ENCODE measurements around the gene SULF2.

The SULF2 gene

DNA sequence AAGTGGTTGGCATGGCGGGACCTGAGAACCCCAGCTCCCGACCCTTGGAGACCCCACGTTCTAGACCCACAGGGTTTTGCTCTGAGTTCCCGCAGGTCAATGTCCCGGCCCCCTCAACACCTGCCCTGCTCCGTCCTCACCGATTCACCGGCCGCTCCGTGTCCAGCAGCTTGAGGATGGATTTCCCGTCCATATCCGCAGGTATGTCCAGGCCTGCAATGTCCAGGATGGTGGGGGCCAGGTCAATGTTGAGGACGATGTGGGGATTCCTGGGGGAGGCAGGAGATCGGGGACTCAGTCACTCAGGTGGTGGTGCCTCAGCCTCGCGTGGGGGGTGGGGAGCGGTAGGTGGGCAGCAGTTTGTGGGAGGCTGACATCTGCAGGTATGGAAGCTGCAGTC, 106.7 kb downstream of the SULF2 start:
- CTCF ChIA-PET: interaction anchor here (0.6 to 1.9 kb wide), 4 partner anchors 20 to 942 kb away, joined by 3 to 13 read pairs (median 4); no protein-coding TSS in a partner anchor
- TF ChIP-seq FOXA1 (IDR thresholded peaks at IDR 0.05): no peak
- TF ChIP-seq ARNT (IDR thresholded peaks at IDR 0.05): no peak
- no peak for TF ChIP-seq ELF4 (IDR thresholded peaks at IDR 0.05)
- no peak for TF ChIP-seq FOXM1 (IDR thresholded peaks at IDR 0.05; ENCODE audit: borderline replicate concordance)
- no peak for TF ChIP-seq HDGF (IDR thresholded peaks at IDR 0.05; ENCODE audit: borderline replicate concordance)
- TF ChIP-seq, protein P1, sequence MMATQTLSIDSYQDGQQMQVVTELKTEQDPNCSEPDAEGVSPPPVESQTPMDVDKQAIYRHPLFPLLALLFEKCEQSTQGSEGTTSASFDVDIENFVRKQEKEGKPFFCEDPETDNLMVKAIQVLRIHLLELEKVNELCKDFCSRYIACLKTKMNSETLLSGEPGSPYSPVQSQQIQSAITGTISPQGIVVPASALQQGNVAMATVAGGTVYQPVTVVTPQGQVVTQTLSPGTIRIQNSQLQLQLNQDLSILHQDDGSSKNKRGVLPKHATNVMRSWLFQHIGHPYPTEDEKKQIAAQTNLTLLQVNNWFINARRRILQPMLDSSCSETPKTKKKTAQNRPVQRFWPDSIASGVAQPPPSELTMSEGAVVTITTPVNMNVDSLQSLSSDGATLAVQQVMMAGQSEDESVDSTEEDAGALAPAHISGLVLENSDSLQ (IDR thresholded peaks at IDR 0.05): no peak
- TF ChIP-seq FOXK2 (IDR thresholded peaks at IDR 0.05): no peak
- TF ChIP-seq CTBP1 (IDR thresholded peaks at IDR 0.05; ENCODE audit: borderline replicate concordance): no peak
- TF ChIP-seq NFRKB (IDR thresholded peaks at IDR 0.05): no peak
- no peak for TF ChIP-seq TARDBP (IDR thresholded peaks at IDR 0.05)
- no peak for TF ChIP-seq SP1 (IDR thresholded peaks at IDR 0.05)
- no peak for TF ChIP-seq LEF1 (IDR thresholded peaks at IDR 0.05; ENCODE audit: borderline replicate concordance)
- no peak for TF ChIP-seq ZNF384 (IDR thresholded peaks at IDR 0.05)
- TF ChIP-seq SUZ12 (IDR thresholded peaks at IDR 0.05): no peak
- TF ChIP-seq BHLHE40 (IDR thresholded peaks at IDR 0.05; ENCODE audit: borderline replicate concordance): no peak
- no peak for TF ChIP-seq L3MBTL2 (conservative IDR thresholded peaks at IDR 0.05)
- DNase-seq (ENCODE audit: extremely low spot score): no peak

DNA sequence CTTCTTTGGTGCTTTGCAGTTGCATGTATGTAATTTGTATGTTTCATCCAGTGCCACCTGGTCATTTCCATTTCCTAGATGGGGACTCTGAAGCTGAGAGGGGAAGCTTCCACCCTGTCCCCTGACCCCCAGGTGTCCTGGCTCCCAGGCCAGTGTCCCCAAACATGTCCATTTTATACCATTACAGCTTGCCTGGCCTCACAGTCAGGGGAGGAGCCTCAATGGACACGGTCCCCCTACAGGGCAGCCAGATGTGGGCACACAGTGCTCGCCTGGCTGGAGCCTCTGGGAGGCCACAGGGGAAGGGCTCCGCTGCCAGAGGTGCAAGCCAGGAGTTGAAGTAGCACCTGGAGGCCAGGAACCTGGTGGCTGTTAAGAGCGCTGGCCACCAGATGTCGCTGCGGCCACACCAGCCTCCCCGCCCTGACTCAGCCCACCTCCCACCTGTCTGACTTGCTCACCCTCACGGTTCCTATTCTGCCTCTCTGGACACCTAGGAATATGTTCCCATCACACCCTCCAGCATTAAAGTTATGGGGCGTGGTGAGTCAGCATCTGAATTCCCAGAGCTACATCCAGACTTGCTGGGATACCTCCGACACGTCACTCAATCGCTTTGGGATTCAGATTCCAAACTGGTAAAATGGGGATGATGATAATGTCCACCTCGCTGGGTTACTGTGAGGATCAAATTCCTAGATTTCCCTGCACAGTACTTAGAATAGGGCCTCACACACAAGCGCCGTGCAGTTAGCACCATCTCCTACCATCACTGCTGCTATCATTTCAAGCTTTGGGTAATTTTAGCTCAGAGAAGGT, 107.4 kb downstream of the SULF2 start:
- peak; percentile 74 for DNase-seq (ENCODE audit: extremely low spot score)
- CTCF ChIA-PET: interaction anchor here (0.8 to 1.9 kb wide), 3 partner anchors 21 to 943 kb away, joined by 3 to 13 read pairs (median 4); no protein-coding TSS in a partner anchor
- TF ChIP-seq LEF1 (IDR thresholded peaks at IDR 0.05; ENCODE audit: borderline replicate concordance) (no peak), FOXK2 (IDR thresholded peaks at IDR 0.05) (no peak), CTBP1 (IDR thresholded peaks at IDR 0.05; ENCODE audit: borderline replicate concordance) (no peak), ARNT (IDR thresholded peaks at IDR 0.05) (no peak), L3MBTL2 (conservative IDR thresholded peaks at IDR 0.05) (no peak), FOXM1 (IDR thresholded peaks at IDR 0.05; ENCODE audit: borderline replicate concordance) (no peak), ELF4 (IDR thresholded peaks at IDR 0.05) (no peak), HDGF (IDR thresholded peaks at IDR 0.05; ENCODE audit: borderline replicate concordance) (no peak), BHLHE40 (IDR thresholded peaks at IDR 0.05; ENCODE audit: borderline replicate concordance) (no peak), FOXA1 (IDR thresholded peaks at IDR 0.05) (no peak), ZNF384 (IDR thresholded peaks at IDR 0.05) (no peak), TARDBP (IDR thresholded peaks at IDR 0.05) (no peak), SP1 (IDR thresholded peaks at IDR 0.05) (no peak), SUZ12 (IDR thresholded peaks at IDR 0.05) (no peak), NFRKB (IDR thresholded peaks at IDR 0.05) (no peak)
- TF ChIP-seq, protein P1 (IDR thresholded peaks at IDR 0.05): no peak
- POLR2A ChIA-PET: no interaction called here

More for the DNA sequence above, 106.7 kb downstream of the SULF2 start:
- POLR2A ChIA-PET: no interaction called here

DNA sequence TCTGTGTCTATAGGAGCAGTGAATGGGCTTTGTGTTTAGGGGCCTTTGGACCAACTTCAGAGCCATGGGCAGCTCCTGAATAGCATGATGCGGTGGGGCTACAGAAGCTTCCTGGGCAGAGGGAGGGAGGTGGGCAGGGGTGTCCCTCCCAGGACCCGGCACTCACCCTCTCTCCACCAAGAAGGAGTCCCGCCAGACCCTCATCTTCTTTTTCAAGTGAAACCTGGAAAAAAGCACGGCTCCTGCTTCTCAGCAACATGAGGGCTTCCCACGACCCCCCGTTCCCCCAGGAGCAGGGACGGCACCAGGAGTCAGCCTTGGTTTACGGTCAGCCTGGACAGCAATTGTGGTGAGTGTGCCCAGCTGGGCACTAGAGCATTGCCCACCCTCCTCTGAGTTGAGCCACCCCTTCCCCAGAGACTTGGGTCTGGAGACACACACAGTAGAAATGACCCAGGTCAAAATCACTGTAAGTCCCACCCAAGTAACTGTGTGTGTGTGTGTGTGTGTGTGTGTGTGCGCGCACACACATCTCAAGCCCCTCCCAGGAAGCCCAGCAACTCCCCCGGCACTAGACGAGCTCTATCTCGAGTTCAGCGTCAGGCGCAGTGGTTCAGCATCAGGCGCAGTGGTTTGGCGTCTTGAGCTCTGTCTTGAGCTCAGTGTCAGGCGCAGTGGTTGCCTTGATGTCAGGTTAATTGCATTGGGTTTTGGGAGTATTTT, 108.2 kb downstream of the SULF2 start:
- POLR2A ChIA-PET: no interaction called here
- DNase-seq (ENCODE audit: extremely low spot score): no peak
- TF ChIP-seq FOXK2 (IDR thresholded peaks at IDR 0.05) (no peak), FOXM1 (IDR thresholded peaks at IDR 0.05; ENCODE audit: borderline replicate concordance) (no peak), HDGF (IDR thresholded peaks at IDR 0.05; ENCODE audit: borderline replicate concordance) (no peak), CTBP1 (IDR thresholded peaks at IDR 0.05; ENCODE audit: borderline replicate concordance) (no peak), BHLHE40 (IDR thresholded peaks at IDR 0.05; ENCODE audit: borderline replicate concordance) (no peak), TARDBP (IDR thresholded peaks at IDR 0.05) (no peak), L3MBTL2 (conservative IDR thresholded peaks at IDR 0.05) (no peak), FOXA1 (IDR thresholded peaks at IDR 0.05) (no peak), ARNT (IDR thresholded peaks at IDR 0.05) (no peak), NFRKB (IDR thresholded peaks at IDR 0.05) (no peak), SUZ12 (IDR thresholded peaks at IDR 0.05) (no peak), LEF1 (IDR thresholded peaks at IDR 0.05; ENCODE audit: borderline replicate concordance) (no peak), ELF4 (IDR thresholded peaks at IDR 0.05) (no peak), ZNF384 (IDR thresholded peaks at IDR 0.05) (no peak), SP1 (IDR thresholded peaks at IDR 0.05) (no peak)
- TF ChIP-seq, protein P1 (IDR thresholded peaks at IDR 0.05): no peak
- CTCF ChIA-PET: interaction anchor here (1.6 to 1.9 kb wide), 2 partner anchors 619 to 944 kb away, joined by 4 to 13 read pairs; no protein-coding TSS in a partner anchor

DNA sequence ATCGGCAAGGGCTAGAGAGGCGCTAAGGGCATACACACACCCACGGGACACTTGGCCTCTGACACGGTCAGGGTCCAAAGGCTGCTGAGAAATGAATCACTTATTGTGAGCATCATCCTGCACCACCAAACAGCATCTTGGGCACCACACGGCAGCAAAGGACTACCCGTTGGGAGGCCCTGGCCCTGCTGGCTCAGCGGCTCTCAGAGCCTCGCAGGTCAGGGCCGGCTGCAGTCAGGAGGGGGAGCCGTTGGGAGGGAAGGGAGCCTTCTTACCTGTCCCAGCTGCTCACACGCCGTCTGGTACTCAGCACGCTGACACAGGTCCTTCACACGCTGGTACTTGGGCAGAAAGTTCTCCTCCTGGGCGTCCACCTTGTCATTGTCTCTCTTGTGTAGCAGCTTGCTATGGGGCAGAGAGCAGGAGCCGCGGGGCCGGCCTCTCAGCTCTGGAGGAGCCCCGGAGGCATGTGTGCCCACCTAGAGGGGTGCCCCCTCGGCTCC, 109.0 kb downstream of the SULF2 start:
- ChIA-PET POLR2A (no interaction called here), CTCF (interaction anchor here (0.7 kb wide), 1 partner anchor 796 kb away, joined by 3 read pairs; no protein-coding TSS in a partner anchor)
- no peak for DNase-seq (ENCODE audit: extremely low spot score)
- no peak for TF ChIP-seq ARNT (IDR thresholded peaks at IDR 0.05)
- no peak for TF ChIP-seq FOXK2 (IDR thresholded peaks at IDR 0.05)
- no peak for TF ChIP-seq HDGF (IDR thresholded peaks at IDR 0.05; ENCODE audit: borderline replicate concordance)
- no peak for TF ChIP-seq SP1 (IDR thresholded peaks at IDR 0.05)
- TF ChIP-seq ZNF384 (IDR thresholded peaks at IDR 0.05): no peak
- no peak for TF ChIP-seq ELF4 (IDR thresholded peaks at IDR 0.05)
- TF ChIP-seq FOXA1 (IDR thresholded peaks at IDR 0.05): no peak
- TF ChIP-seq NFRKB (IDR thresholded peaks at IDR 0.05): no peak
- no peak for TF ChIP-seq TARDBP (IDR thresholded peaks at IDR 0.05)
- no peak for TF ChIP-seq SUZ12 (IDR thresholded peaks at IDR 0.05)
- TF ChIP-seq, protein P1 (IDR thresholded peaks at IDR 0.05): no peak
- no peak for TF ChIP-seq CTBP1 (IDR thresholded peaks at IDR 0.05; ENCODE audit: borderline replicate concordance)
- no peak for TF ChIP-seq BHLHE40 (IDR thresholded peaks at IDR 0.05; ENCODE audit: borderline replicate concordance)
